Central memory CD8-positive, alpha-beta T cell (primary cell): ENCODE measurements around the gene NFKBIB.

Experiments
- ATAC-seq: fragments of 150-1000 bp; cut with Tn5 transposase; replicated peaks from 2 replicates; pipeline ENCODE4 v1.10.0; 2022; ENCODE audit warnings: mild to moderate bottlenecking, moderate FRiP score, moderate number of reproducible peaks; ENCODE audit not compliant: poor library complexity, severe bottlenecking; ENCODE audit errors: extremely low read depth
- DNase-seq, 2 donors: peaks; one replicate each; pipeline ENCODE4 v3.0.0; 2021; ENCODE audit warnings: low spot score in 2 of 2
- H3K27ac Mint-ChIP-seq: one replicate; pipeline ENCODE4 v1.8.0; 2022; ENCODE audit warnings: low read depth, mild to moderate bottlenecking, moderate library complexity, mixed read lengths
- H3K27me3 Mint-ChIP-seq: one replicate; pipeline ENCODE4 v1.8.0; 2022; ENCODE audit warnings: mixed read lengths
- H3K36me3 Mint-ChIP-seq: one replicate; pipeline ENCODE4 v1.8.0; 2022; ENCODE audit warnings: mild to moderate bottlenecking, moderate library complexity, mixed read lengths; ENCODE audit not compliant: insufficient read depth
- H3K4me1 Mint-ChIP-seq: one replicate; pipeline ENCODE4 v1.8.0; 2022; ENCODE audit warnings: mixed read lengths
- H3K4me3 Mint-ChIP-seq: one replicate; pipeline ENCODE4 v1.8.0; 2022; ENCODE audit warnings: mild to moderate bottlenecking, moderate library complexity, mixed read lengths
- H3K9me3 Mint-ChIP-seq: one replicate; pipeline ENCODE4 v1.8.0; 2022; ENCODE audit warnings: mixed read lengths

Gene NFKBIB

DNA sequence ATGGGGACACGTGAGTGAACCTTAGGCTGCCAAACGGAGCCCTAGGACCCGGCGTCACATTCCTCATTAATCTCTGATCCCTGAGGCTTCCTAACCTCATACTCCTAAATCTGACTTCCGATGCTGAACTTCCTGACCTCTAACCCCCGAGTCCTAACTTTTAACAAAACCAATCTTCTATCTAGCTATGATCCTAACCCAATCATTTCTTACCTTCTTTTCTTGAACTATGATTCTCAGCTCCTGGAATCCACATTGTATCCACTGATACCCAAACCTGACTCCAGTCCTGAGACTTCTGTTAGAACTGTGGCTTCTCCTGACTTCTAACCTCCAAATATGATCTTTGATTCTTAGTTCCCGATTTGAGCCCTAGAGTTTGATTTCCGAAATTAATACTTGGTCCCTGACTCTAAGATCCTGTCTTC is 447 bp downstream of the NFKBIB start:
- DNase-seq (no peak), ATAC-seq (no peak)
- Mint-ChIP-seq H3K4me3 (peak overlapping the region; percentile 86), H3K9me3 (no peaks in the 10 kb centered on the region), H3K27me3 (no peaks in the 10 kb centered on the region), H3K36me3 (peaks cover 34% of the 10 kb centered on the region), H3K4me1 (peaks cover 58% of the 10 kb centered on the region), H3K27ac (peak overlapping the region; percentile 100)

DNA sequence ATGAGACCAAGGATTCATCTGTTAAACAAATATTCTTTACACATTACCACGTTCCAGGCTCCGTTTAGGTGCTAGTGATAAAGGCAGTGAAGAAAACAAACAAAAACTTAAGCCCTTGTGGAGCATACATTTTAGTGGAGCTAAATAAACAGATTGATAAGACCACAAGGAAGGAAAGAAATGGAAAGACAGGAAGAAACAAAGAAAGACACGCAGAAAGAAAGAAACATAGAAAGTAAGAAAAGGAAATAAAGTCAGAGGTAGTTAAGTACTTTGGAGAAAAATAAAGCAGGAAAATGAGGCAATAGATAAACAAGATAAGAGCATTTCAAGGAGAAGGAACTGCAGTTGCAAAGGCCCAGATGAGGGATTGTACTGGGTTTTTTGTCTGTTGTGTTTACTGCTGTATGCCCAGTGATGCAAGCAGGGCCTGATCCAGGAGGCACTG is 998 bp downstream of the NFKBIB start:
- Mint-ChIP-seq H3K36me3 (peaks cover 35% of the 10 kb centered on the region), H3K9me3 (no peaks in the 10 kb centered on the region), H3K27me3 (no peaks in the 10 kb centered on the region), H3K4me3 (peak overlapping the region; percentile 86), H3K27ac (peak overlapping the region; percentile 100), H3K4me1 (peaks cover 52% of the 10 kb centered on the region)
- no peak for ATAC-seq
- no peak for DNase-seq

DNA sequence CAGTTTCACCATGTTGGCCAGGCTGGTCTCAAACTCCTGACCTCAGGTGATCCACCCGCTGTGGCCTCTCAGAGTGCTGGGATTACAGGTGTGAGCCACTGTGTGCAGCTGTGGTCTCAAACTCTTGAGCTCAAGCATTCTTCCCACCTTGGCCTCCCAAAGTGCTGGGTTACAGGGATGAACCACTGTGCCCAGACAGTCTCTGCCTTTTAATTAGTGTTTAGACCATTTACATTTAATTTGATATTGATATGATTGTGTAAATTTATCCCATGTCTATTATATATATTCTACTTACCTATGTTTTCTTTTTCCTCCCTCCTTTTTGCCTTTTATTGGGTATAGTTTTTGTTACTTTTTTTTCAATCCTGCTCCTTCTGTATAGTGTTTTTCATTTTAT is 1.9 kb downstream of the NFKBIB start:
- H3K36me3 Mint-ChIP-seq = peaks cover 40% of the 10 kb centered on the region
- peak overlapping the region; percentile 63 for H3K4me3 Mint-ChIP-seq
- peaks cover 49% of the 10 kb centered on the region for H3K4me1 Mint-ChIP-seq
- H3K27me3 Mint-ChIP-seq = no peaks in the 10 kb centered on the region
- H3K27ac Mint-ChIP-seq = no peak overlapping the region
- DNase-seq = no peak
- no peaks in the 10 kb centered on the region for H3K9me3 Mint-ChIP-seq
- no peak for ATAC-seq

DNA sequence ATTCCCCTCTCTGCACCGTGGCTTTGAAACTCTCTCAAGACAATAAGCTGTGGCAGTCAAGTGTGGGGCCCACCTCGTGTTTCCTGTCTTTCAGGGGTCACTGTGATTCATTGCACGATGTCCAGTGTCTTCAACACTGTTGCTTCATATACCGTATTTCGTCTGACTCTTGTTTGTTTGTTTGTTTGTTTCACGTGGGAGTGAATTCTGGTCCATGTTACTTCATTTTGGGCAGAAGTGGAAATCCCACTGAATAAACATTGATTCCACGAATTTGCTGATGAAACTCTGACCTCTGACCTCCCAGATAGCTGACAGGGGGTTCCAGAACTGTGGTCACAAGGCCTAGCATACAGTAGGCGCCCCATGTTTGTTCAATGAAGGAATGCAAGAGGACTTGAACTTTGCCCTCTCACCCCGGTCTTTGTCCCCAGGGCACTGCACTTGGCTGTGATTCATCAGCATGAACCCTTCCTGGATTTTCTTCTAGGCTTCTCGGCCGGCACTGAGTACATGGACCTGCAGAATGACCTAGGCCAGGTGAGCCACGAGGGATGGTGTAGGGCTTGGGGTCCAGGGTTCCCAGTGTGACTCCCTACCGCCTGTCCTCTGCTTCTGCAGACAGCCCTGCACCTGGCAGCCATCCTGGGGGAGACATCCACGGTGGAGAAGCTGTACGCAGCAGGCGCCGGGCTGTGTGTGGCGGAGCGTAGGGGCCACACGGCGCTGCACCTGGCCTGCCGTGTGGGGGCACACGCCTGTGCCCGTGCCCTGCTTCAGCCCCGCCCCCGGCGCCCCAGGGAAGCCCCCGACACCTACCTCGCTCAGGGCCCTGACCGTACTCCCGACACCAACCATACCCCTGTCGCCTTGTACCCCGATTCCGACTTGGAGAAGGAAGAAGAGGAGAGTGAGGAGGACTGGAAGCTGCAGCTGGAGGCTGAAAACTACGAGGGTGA is 5.1 kb downstream of the NFKBIB start:
- DNase-seq = no peak
- Mint-ChIP-seq H3K36me3 (peaks cover 40% of the 10 kb centered on the region), H3K4me1 (peaks cover 38% of the 10 kb centered on the region), H3K9me3 (no peaks in the 10 kb centered on the region), H3K27me3 (no peaks in the 10 kb centered on the region), H3K27ac (no peak overlapping the region), H3K4me3 (no peak overlapping the region)
- ATAC-seq = no peak

DNA sequence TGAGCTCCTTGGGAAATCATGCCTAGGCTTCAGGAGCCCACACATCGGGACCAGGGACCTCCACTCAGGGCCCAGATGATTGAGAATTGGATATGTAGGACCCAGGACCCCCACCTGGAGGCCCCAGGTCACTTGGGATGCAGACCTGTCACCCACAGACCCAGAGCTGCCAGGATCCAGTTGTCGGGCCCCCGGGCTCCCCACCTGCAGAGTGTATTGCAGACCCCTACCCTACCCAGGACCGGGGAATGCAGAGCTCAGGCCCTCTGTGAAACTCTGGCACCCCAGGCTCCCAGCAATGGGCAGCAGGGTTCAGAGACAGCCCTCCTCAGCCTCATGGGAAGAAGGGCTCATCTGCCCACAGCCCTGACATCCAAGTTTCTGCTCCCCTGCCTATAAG is 5.9 kb downstream of the NFKBIB start:
- no peaks in the 10 kb centered on the region for H3K27me3 Mint-ChIP-seq
- H3K9me3 Mint-ChIP-seq = no peaks in the 10 kb centered on the region
- H3K4me3 Mint-ChIP-seq = no peak overlapping the region
- no peak overlapping the region for H3K27ac Mint-ChIP-seq
- H3K4me1 Mint-ChIP-seq = peaks cover 34% of the 10 kb centered on the region
- H3K36me3 Mint-ChIP-seq = peaks cover 37% of the 10 kb centered on the region
- DNase-seq = no peak
- ATAC-seq = no peak

DNA sequence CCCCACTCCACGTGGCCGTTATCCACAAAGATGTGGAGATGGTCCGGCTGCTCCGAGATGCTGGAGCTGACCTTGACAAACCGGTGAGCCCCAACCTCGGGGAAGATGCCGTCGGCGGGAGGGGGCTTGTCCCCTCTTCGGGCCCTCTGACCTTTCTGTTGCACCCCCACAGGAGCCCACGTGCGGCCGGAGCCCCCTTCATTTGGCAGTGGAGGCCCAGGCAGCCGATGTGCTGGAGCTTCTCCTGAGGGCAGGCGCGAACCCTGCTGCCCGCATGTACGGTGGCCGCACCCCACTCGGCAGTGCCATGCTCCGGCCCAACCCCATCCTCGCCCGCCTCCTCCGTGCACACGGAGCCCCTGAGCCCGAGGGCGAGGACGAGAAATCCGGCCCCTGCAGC is 7.5 kb downstream of the NFKBIB start:
- no peaks in the 10 kb centered on the region for H3K27me3 Mint-ChIP-seq
- peak overlapping the region; percentile 79 for H3K27ac Mint-ChIP-seq
- H3K9me3 Mint-ChIP-seq = no peaks in the 10 kb centered on the region
- no peak for ATAC-seq
- no peak for DNase-seq
- peaks cover 37% of the 10 kb centered on the region for H3K36me3 Mint-ChIP-seq
- peak overlapping the region; percentile 3 for H3K4me3 Mint-ChIP-seq
- peaks cover 26% of the 10 kb centered on the region for H3K4me1 Mint-ChIP-seq

DNA sequence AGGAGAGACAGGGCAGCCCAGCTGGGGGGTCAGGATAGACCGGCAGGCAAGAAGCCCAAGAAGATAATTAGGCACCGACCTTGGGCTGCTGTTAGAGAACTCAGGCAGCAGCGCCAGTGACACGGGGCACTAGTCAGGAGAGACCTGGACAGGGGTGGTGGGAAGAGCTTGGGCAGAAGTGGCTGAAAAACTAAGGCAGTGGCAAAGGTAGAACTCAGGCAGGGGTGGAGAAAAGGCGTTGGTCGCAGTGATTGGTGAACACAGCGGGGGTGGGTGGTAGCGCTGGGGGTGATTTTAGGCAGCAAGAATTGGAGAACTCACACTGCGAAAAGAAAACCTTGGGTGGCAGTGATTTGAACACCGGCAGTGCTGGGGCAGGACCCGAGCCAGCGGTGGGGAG is 7.9 kb downstream of the NFKBIB start:
- peaks cover 26% of the 10 kb centered on the region for H3K4me1 Mint-ChIP-seq
- H3K27ac Mint-ChIP-seq = peak overlapping the region; percentile 79
- no peaks in the 10 kb centered on the region for H3K9me3 Mint-ChIP-seq
- DNase-seq (no peak), ATAC-seq (no peak)
- no peaks in the 10 kb centered on the region for H3K27me3 Mint-ChIP-seq
- H3K4me3 Mint-ChIP-seq = peak overlapping the region; percentile 3
- H3K36me3 Mint-ChIP-seq = peaks cover 37% of the 10 kb centered on the region

DNA sequence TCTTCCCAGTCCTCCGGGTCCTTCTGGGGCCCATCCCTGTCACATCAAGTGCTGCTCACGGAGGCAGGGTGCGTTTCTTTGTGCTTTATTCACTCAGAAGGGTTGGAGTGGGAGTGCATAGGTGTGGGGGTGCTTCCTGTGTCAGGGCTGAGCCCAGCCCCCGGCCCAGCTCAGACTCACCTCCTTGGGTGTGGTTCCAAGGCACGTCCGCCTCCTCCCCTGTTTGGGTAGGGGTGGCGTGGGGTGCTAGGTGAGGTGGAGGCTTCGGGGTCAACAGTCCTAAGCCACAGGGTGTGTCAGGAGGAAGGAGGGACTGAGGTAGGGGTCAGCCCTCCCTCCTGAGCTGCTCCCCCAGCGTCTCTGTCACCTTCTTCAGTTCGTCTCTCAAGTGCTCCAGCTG is 9.1 kb downstream of the NFKBIB start:
- H3K4me3 Mint-ChIP-seq = no peak overlapping the region
- H3K27ac Mint-ChIP-seq = no peak overlapping the region
- no peak for ATAC-seq

DNA sequence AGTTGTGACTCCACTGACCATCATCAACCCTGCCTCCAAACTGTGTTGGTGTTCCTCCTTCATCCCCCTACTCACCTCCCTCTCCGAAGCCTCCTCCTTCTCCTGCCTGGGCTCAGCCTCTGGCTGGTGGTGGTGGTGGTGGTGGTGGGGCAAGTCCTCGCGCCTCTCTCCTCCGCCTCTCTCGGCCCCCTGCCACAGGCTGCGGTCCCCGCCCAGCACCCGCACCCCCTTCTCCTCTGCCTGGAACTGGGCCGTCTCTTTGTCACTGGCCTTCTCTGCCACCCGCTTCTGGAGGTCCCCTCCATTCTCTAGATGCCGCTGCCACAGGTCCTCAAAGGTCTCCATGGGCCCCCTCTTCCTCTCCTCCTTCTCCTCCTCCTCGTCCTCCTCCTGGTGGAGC is 10.7 kb downstream of the NFKBIB start:
- ATAC-seq = no peak
- no peak overlapping the region for H3K4me3 Mint-ChIP-seq

More for the DNA sequence above, 9.1 kb downstream of the NFKBIB start:
- Mint-ChIP-seq H3K27me3 (no peaks in the 10 kb centered on the region), H3K4me1 (peaks cover 26% of the 10 kb centered on the region), H3K36me3 (peaks cover 35% of the 10 kb centered on the region), H3K9me3 (no peaks in the 10 kb centered on the region)
- no peak for DNase-seq

DNA sequence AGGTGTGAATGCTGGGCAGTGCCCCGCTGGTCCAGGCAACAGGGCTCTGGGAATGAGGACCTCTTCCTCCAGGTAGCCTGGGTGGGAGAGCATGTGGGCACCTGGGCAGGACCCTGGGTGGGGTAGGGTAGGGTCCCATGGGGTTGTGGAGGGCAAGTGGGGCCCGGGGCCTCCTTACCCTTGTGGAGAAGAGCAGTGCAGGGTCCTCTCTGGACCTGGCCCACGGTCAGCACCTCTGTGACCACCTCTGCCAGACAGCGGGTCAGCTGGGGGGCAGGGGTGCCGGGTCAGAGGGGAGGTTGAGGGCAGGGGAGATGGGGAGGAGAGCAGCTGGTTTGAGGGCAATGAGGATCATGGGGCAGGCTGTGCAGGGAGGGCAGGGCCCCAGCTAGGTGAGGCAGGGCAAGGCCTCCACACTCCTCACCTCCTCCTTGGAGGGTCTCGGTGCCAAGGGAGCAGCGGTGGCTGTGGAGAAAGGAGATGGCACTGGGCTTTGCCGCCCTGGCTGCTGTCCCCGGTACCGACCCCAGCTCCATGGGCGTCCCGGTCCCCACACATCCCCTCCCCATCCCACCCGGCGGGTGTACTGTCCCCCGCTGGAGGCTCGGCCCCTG is 11.7 kb downstream of the NFKBIB start:
- Mint-ChIP-seq H3K36me3 (peaks cover 20% of the 10 kb centered on the region), H3K27me3 (no peaks in the 10 kb centered on the region), H3K27ac (no peak overlapping the region), H3K9me3 (no peaks in the 10 kb centered on the region), H3K4me1 (peaks cover 17% of the 10 kb centered on the region), H3K4me3 (no peak overlapping the region)
- DNase-seq = no peak
- no peak for ATAC-seq

More for the DNA sequence above, 10.7 kb downstream of the NFKBIB start:
- H3K27me3 Mint-ChIP-seq = no peaks in the 10 kb centered on the region
- peaks cover 26% of the 10 kb centered on the region for H3K36me3 Mint-ChIP-seq
- peak overlapping the region; percentile 70 for H3K27ac Mint-ChIP-seq
- peaks cover 17% of the 10 kb centered on the region for H3K4me1 Mint-ChIP-seq
- H3K9me3 Mint-ChIP-seq = no peaks in the 10 kb centered on the region
- DNase-seq = no peak

DNA sequence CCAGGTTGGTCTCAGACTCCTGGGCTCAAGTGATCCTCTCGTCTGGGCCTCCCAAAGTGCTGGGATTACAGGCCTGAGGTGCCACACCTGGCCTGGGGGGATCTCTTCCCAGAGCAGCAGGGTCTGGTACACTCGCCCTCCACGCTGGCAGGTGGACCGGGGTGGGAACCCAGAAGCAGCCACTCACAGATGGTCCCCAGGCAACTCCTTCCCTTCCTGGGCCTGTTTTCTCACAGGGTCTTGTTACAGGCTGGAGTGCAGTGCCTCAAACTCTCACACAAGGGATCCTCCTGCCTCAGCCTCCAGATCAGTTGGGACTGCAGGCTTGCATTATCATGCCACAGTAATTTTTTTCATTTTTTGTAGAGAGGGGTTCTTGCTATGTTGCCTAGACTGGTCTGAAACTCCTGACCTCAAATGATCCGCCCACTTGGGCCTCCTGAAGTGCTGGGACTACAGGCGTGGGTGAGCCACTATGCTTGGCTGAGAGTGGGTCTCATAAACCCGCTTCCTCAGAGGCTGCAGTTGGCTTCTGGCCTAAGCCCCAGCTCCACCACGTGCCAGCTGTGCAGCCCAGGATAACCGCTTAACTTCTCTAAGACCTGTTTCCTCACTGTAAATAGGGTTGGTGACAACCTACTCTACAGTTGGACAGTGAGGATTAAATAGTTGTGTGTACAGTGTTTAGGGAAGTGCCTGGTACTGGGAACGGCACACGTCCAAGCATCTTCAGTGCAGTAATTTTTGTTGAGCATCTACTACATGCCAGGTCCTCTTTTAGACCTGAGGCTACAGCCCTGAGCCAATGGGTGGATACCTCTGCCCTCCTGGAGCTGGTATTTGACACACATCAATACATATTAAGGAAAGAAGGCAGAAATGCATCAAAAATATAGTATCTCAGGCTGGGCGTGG is 13.1 kb downstream of the NFKBIB start:
- peaks cover 8% of the 10 kb centered on the region for H3K36me3 Mint-ChIP-seq
- ATAC-seq = no peak

DNA sequence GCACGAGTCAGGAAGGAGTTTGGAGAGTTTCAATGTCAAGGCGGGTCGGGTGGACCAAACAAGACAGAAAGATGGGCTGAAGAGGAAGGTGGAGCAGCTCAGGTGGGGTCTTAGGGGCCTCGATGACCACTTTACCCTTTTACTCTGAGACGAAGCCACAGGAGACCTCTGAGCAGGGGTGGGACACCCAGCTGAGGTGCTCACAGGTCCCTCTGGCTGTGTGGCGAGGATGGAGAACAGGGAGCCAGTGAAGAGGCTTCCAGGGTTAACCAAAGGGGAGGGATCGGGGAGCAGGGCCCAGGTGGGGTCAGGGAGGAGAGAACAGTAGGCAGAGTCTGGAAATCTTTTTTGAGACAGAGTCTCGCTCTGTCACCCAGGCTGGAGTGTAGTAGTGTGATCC is 14.2 kb downstream of the NFKBIB start:
- H3K36me3 Mint-ChIP-seq = peaks cover under 1% of the 10 kb centered on the region
- H3K4me1 Mint-ChIP-seq = peaks cover 6% of the 10 kb centered on the region
- H3K4me3 Mint-ChIP-seq = no peak overlapping the region
- H3K27me3 Mint-ChIP-seq = no peaks in the 10 kb centered on the region
- ATAC-seq (no peak), DNase-seq (no peak)
- no peaks in the 10 kb centered on the region for H3K9me3 Mint-ChIP-seq
- no peak overlapping the region for H3K27ac Mint-ChIP-seq

More for the DNA sequence above, 13.1 kb downstream of the NFKBIB start:
- no peak overlapping the region for H3K4me3 Mint-ChIP-seq
- H3K27ac Mint-ChIP-seq = no peak overlapping the region
- DNase-seq = no peak
- H3K4me1 Mint-ChIP-seq = peaks cover 12% of the 10 kb centered on the region
- no peaks in the 10 kb centered on the region for H3K27me3 Mint-ChIP-seq
- H3K9me3 Mint-ChIP-seq = no peaks in the 10 kb centered on the region
